ENCODE measurements around the gene RPS18. TPM values are rescaled to one million over a fixed set of nuclear protein-coding genes. Genes with fewer than 3 reads are reported as not detected.

The RPS18 gene
- total and polyA plus RNA-seq, 2 of the 13 experiments (the other 11 are each of a cell fraction or from before 2014, with no cell fraction given), result 3,896 to 5,806 TPM

DNA sequence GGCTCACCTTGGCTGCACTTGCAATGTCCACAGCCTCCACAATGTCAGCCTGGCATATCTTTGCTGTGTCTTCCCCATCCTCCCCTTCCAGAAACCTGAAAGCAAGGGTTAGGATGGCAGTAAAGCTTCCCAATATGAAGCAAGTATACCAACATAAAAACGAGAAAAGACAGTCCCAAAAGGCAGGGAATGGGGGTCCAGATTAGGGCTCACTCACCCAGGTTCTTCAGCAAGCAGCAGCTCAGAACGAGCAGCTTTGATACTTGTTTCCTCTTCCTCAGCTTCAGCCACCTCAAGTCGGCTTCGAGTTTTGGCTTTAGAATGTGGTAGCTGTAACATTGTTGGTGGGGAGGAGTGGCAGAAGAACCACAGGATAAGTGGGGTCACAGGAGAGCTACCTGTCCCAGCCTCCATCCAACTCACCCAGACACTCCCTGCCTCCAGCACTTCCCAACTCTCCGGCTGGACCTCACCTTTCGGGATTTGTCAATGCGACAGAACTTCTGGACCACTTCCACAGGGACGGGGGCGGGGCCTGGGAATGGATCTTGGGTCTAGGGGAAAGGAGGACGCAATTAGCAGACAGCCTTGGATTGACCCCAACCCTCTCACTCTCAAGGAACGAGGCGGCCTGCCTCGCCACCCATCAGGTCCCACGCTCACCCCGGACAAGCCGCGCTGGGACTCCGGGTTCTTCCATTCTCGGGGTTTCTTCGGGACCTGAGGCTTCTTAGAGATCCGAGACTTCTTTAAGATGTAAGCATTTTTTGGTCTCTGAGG is 16.5 kb downstream of the RPS18 start:
- ChIA-PET CTCF (ENCODE audit: low intra/inter-chr PET ratio, low total read pairs) (interaction anchor here (1.2 kb wide), 1 partner anchor 10 kb away, joined by 3 read pairs; no protein-coding TSS in a partner anchor), POLR2A (interaction anchor here (1.1 to 3.4 kb wide), 13 partner anchors 9 to 317 kb away, joined by 3 to 41 read pairs (median 9); partner anchors contain the start of genes B3GALT4, HSD17B8, PHF1 and RGL2)
- Histone ChIP-seq H3K4me1 (ENCODE audit: insufficient read depth, low read length) (peaks cover 22% of the 10 kb centered on the region), H3K9ac (ENCODE audit: insufficient read depth, low read depth, low read length) (peak overlapping the region; percentile 92), H3K4me3 (replicated peaks in 1 of 3; ENCODE audit: insufficient read depth in 1 of 3, low read depth in 2 of 3, low read length in 3 of 3) (peak overlapping the region; percentile 73 to 96 (median 94)), H3K79me2 (ENCODE audit: insufficient read depth, low read length) (peaks cover 27% of the 10 kb centered on the region), H3K9me3 (ENCODE audit: low read length) (no peaks in the 10 kb centered on the region), H4K20me1 (ENCODE audit: insufficient read depth, low read length) (no peaks in the 10 kb centered on the region), H3K27ac (ENCODE audit: extremely low read length, insufficient read depth, low read length) (peak overlapping the region; percentile 56), H3K36me3 (replicated peaks in 1 of 2; ENCODE audit: control insufficient read depth in 1 of 2, insufficient read depth in 2 of 2, low read length in 2 of 2) (peaks cover 14 to 47% of the 10 kb centered on the region in 2 experiments), H3K27me3 (ENCODE audit: control insufficient read depth in 1 of 2, insufficient read depth in 2 of 2, low read length in 2 of 2) (no peaks in the 10 kb centered on the region; a peak in 1 of 5 replicates), H3K4me2 (ENCODE audit: low read depth, low read length) (peak overlapping the region; percentile 99), H2AFZ (ENCODE audit: low read length) (no peak overlapping the region)
- intact Hi-C loops (cut with micrococcal nuclease; ENCODE audit: unreplicated experiment) (no loop called here), in situ Hi-C loops (cut with HindIII; ENCODE audit: extremely low pct_ligation_motif_present, low pct_unique_long_range_greater_than_20kb) (loop anchor here (25.0 kb wide), 1 partner anchor 124 kb away; the partner anchor contains the start of genes CUTA, PHF1 and SYNGAP1)
- WGBS (ENCODE audit: low lambda C conversion rate), result 8% methylated on average over 21 of the region's 21 CpGs
- BruUV-seq (replicated peaks), result TSS peak; percentile 76
- no peak for DNase-seq (ENCODE audit: low spot score)
- FAIRE-seq, result no peak
- peak; percentile 2; the same call in 1 of the 3 replicates for ATAC-seq
- TF ChIP-seq NFKB2 (CRISPR knock-in tag; IDR thresholded peaks at IDR 0.05; ENCODE audit: borderline replicate concordance), result peak; percentile 39; the same call in 1 of the 2 replicates
- peak; percentile 36; the same call in 1 of the 2 replicates for TF ChIP-seq ZSCAN21 (CRISPR knock-in tag; IDR thresholded peaks at IDR 0.05; ENCODE audit: borderline replicate concordance)
- no peak for TF ChIP-seq ZNF691 (CRISPR knock-in tag; IDR thresholded peaks at IDR 0.05; ENCODE audit: borderline replicate concordance, low read depth)
- 0 out of 2 replicates have a peak, but pooled peaks have one; percentile 35 for TF ChIP-seq ZNF232 (CRISPR knock-in tag; IDR thresholded peaks at IDR 0.05; ENCODE audit: borderline replicate concordance)
- 0 out of 2 replicates have a peak, but pooled peaks have one; percentile 11 for TF ChIP-seq ZBTB38 (CRISPR knock-in tag; IDR thresholded peaks at IDR 0.05)
- TF ChIP-seq EZH2 (conservative IDR thresholded peaks at IDR 0.05; ENCODE audit: low read depth, low read length), result no peak
- no peak for TF ChIP-seq CENPT (CRISPR knock-in tag; IDR thresholded peaks at IDR 0.05; ENCODE audit: low read depth)
- no peak for TF ChIP-seq SKIL (CRISPR knock-in tag; IDR thresholded peaks at IDR 0.05; ENCODE audit: borderline replicate concordance)
- TF ChIP-seq MAZ (IDR thresholded peaks at IDR 0.05; ENCODE audit: borderline replicate concordance, low read depth, low read length), result no peak
- peak; percentile 19; the same call in 1 of the 2 replicates for TF ChIP-seq MAZ (CRISPR knock-in tag; IDR thresholded peaks at IDR 0.05; ENCODE audit: low read depth)
- peak; percentile 73; the same call in 1 of the 2 replicates for TF ChIP-seq ZNF253 (CRISPR knock-in tag; IDR thresholded peaks at IDR 0.05; ENCODE audit: borderline replicate concordance)
- no peak for TF ChIP-seq MAF1 (CRISPR knock-in tag; IDR thresholded peaks at IDR 0.05; ENCODE audit: borderline replicate concordance)
- no peak for TF ChIP-seq TARDBP (CRISPR knock-in tag; IDR thresholded peaks at IDR 0.05)
- no peak for TF ChIP-seq THAP8 (CRISPR knock-in tag; IDR thresholded peaks at IDR 0.05; ENCODE audit: borderline replicate concordance)
- no peak for TF ChIP-seq HMGXB4 (CRISPR knock-in tag; IDR thresholded peaks at IDR 0.05; ENCODE audit: borderline replicate concordance in 1 of 2, low read depth in 1 of 2)
- no peak for TF ChIP-seq ZIK1 (CRISPR knock-in tag; IDR thresholded peaks at IDR 0.05; ENCODE audit: borderline replicate concordance, low read depth)

All from HepG2 (cell line).